DND-41 (cell line): Measurements from ENCODE around the gene BLOC1S5.
A peak's percentile ranks its signal among the peaks of the same experiment; 100 is the strongest.

Experiments
- ATAC-seq: fragments of 200-7000 bp; cut with Tn5 transposase; 3 replicates; pipeline ENCODE4 v1.9.1; 2021; ENCODE audit warnings: low read depth; ENCODE audit not compliant: insufficient read depth
- DNase-seq: peaks from one replicate; pipeline ENCODE4 v3.0.0-alpha.2; 2020
- H2AFZ ChIP-seq: 2 replicates; pipeline ENCODE4 v1.6.0; 2012; ENCODE audit warnings: low read depth, low read length
- H3K27ac ChIP-seq: 2 replicates; pipeline ENCODE4 v1.5.1; 2012; ENCODE audit warnings: low read length, inconsistent platforms
- H3K27me3 ChIP-seq: fragments of 200-600 bp; sonication (generic); 2 replicates; pipeline ENCODE4 v1.6.0; 2012; ENCODE audit warnings: low read length, mild to moderate bottlenecking, inconsistent platforms; ENCODE audit not compliant: insufficient read depth, poor library complexity
- H3K36me3 ChIP-seq: 2 replicates; pipeline ENCODE4 v1.5.1; 2012; ENCODE audit warnings: low read length, inconsistent platforms; ENCODE audit not compliant: insufficient read depth
- H3K4me1 ChIP-seq: 2 replicates; pipeline ENCODE4 v1.5.1; 2012; ENCODE audit warnings: mild to moderate bottlenecking, low read length; ENCODE audit not compliant: insufficient read depth
- H3K4me2 ChIP-seq: 2 replicates; pipeline ENCODE4 v1.6.0; 2012; ENCODE audit warnings: mild to moderate bottlenecking, moderate library complexity, low read length, inconsistent platforms; ENCODE audit not compliant: insufficient read depth
- H3K4me3 ChIP-seq, 2 experiments: fragments of 200-600 bp in 1 of 2; shearing (Covaris generic) in 1 of 2; 2 replicates each; pipeline ENCODE4 v1.5.1; 2012 to 2016; ENCODE audit warnings: inconsistent platforms in 2 of 2, low read length in 2 of 2, mild to moderate bottlenecking in 2 of 2, low read depth in 1 of 2, moderate library complexity in 1 of 2
- H3K79me2 ChIP-seq: 2 replicates; pipeline ENCODE4 v1.6.0; 2012; ENCODE audit warnings: low read length, inconsistent platforms; ENCODE audit not compliant: insufficient read depth
- H3K9ac ChIP-seq: 2 replicates; pipeline ENCODE4 v1.6.0; 2012; ENCODE audit warnings: low read depth, mild to moderate bottlenecking, inconsistent platforms, low read length, moderate library complexity
- H3K9me3 ChIP-seq: 2 replicates; pipeline ENCODE4 v1.5.1; 2012; ENCODE audit warnings: low read length, moderate library complexity, mild to moderate bottlenecking, inconsistent platforms; ENCODE audit not compliant: insufficient read depth, severe bottlenecking
- H4K20me1 ChIP-seq: 2 replicates; pipeline ENCODE4 v1.6.0; 2012; ENCODE audit warnings: low read length; ENCODE audit not compliant: insufficient read depth
- CTCF ChIP-seq: IDR thresholded peaks from 2 replicates; pipeline ENCODE4 v1.5.1; 2012; ENCODE audit warnings: borderline replicate concordance, low read length, moderate library complexity, mild to moderate bottlenecking; ENCODE audit not compliant: poor library complexity, severe bottlenecking; ENCODE audit errors: extremely low read depth
- EZH2 ChIP-seq: IDR thresholded peaks from 3 replicates; pipeline ENCODE4 v1.6.1; 2012; ENCODE audit warnings: borderline replicate concordance, low read depth, mild to moderate bottlenecking, moderate library complexity, low read length, inconsistent platforms; ENCODE audit not compliant: severe bottlenecking

The BLOC1S5 gene

DNA sequence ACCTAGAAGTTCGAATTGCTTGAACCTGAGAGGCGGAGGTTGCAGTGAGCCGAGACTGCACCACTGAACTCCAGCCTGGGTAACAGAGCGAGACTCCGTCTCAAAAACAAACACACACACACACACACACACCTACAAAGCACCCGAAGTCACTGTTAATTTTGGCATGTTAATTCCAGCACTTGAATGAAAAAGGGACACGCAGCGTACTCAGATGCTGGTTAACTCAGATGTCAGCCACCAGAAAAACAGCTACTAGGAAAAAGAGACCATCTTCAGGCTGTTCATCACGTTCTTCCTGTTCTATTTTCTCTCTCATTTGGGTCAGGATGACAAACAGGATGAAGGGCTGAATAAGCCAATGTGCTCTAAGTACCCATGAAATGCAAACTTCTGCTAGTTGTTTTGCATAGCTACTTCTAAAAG is 46.9 kb downstream of the BLOC1S5 start:
- 0 out of 2 replicates have a peak, but pooled peaks cover 2% of the 10 kb centered on the region for H3K79me2 ChIP-seq
- H3K9me3 ChIP-seq = no peaks in the 10 kb centered on the region
- ATAC-seq = no peak
- H3K27me3 ChIP-seq = no peaks in the 10 kb centered on the region
- H3K4me3 ChIP-seq = no peak overlapping the region
- H3K27ac ChIP-seq = no peak overlapping the region
- TF ChIP-seq CTCF = no peak
- TF ChIP-seq EZH2 = no peak
- peaks cover 4% of the 10 kb centered on the region; the same call in 1 of the 2 replicates for H4K20me1 ChIP-seq
- no peak overlapping the region for H3K4me2 ChIP-seq
- no peaks in the 10 kb centered on the region for H3K4me1 ChIP-seq
- no peak overlapping the region for H3K9ac ChIP-seq
- DNase-seq = no peak
- H3K36me3 ChIP-seq = peaks cover 21% of the 10 kb centered on the region
- H2AFZ ChIP-seq = no peak overlapping the region

GRCh38 chr6:8014947-8015346 is 49.2 kb downstream of the BLOC1S5 start:
- Histone ChIP-seq H3K27me3 (no peaks in the 10 kb centered on the region), H3K79me2 (no peaks in the 10 kb centered on the region), H4K20me1 (no peaks in the 10 kb centered on the region; the same call in 1 of the 2 replicates), H3K9me3 (no peaks in the 10 kb centered on the region), H3K9ac (no peak overlapping the region), H2AFZ (no peak overlapping the region), H3K4me3 (no peak overlapping the region), H3K36me3 (peaks cover 12% of the 10 kb centered on the region), H3K4me1 (no peaks in the 10 kb centered on the region), H3K4me2 (no peak overlapping the region), H3K27ac (no peak overlapping the region)
- DNase-seq (no peak), ATAC-seq (no peak)
- no peak for TF ChIP-seq EZH2
- no peak for TF ChIP-seq CTCF

GRCh38 chr6:8013763-8014162 is 50.4 kb downstream of the BLOC1S5 start:
- no peak for TF ChIP-seq EZH2
- TF ChIP-seq CTCF = no peak
- no peaks in the 10 kb centered on the region for H3K9me3 ChIP-seq
- H3K36me3 ChIP-seq = peaks cover 12% of the 10 kb centered on the region
- no peak overlapping the region for H2AFZ ChIP-seq
- H3K9ac ChIP-seq = no peak overlapping the region
- no peaks in the 10 kb centered on the region for H3K79me2 ChIP-seq
- H4K20me1 ChIP-seq = no peaks in the 10 kb centered on the region; the same call in 1 of the 2 replicates
- no peak overlapping the region for H3K27ac ChIP-seq
- DNase-seq (no peak), ATAC-seq (no peak)
- no peak overlapping the region for H3K4me3 ChIP-seq
- no peaks in the 10 kb centered on the region for H3K27me3 ChIP-seq
- H3K4me2 ChIP-seq = no peak overlapping the region
- H3K4me1 ChIP-seq = no peaks in the 10 kb centered on the region

DNA sequence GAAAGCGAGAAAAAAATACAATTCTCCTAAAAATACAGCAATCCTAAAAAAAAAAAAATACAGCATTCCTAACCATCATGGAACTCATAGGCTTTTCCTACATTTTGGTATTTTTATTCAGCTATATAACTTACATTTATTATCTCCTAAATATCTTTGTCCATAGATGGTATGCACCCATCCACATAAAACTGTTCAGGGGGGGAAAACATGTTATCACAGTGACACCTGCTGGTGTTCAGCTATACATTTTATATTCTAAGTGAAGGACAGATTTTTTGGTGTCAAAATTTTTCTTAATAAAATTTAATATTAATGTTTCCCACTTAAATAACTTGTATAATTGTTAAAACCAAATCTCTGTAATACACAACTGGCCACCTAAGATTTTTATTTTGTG is 58.0 kb downstream of the BLOC1S5 start:
- peak; percentile 12 for DNase-seq
- Histone ChIP-seq H3K27me3 (no peaks in the 10 kb centered on the region), H2AFZ (no peak overlapping the region), H3K4me2 (no peak overlapping the region), H3K4me3 (no peak overlapping the region), H3K79me2 (no peaks in the 10 kb centered on the region), H3K9me3 (no peaks in the 10 kb centered on the region), H3K27ac (no peak overlapping the region), H4K20me1 (no peaks in the 10 kb centered on the region), H3K9ac (no peak overlapping the region), H3K4me1 (peaks cover 12% of the 10 kb centered on the region), H3K36me3 (no peaks in the 10 kb centered on the region)
- peak; percentile 54 for TF ChIP-seq CTCF
- no peak for TF ChIP-seq EZH2
- ATAC-seq = peak; percentile 68; the same call in 2 of the 3 replicates
